ENCODE results near the gene ADGRB3.

The ADGRB3 gene

GRCh38 chr6:68634726-68635411 lies at the start of gene ADGRB3:
Gene ADGRB3 (plus strand): TSS chr6:68635282. CDS start chr6:68638676, 3,394 bp downstream.
- peak; percentile 22 to 41 for DNase-seq

- no peak for DNase-seq
Observed at GRCh38 chr6:68593558-68593957, 41.5 kb upstream of the ADGRB3 start.

- DNase-seq: no peak
Observed at GRCh38 chr6:68597642-68598041, 37.4 kb upstream of the ADGRB3 start.

- DNase-seq: no peak
Observed at GRCh38 chr6:68615938-68616337, 19.1 kb upstream of the ADGRB3 start.

- no peak for DNase-seq
Observed at GRCh38 chr6:68625998-68626397, 9.1 kb upstream of the ADGRB3 start.

GRCh38 chr6:68628161-68628560 lies 6.9 kb upstream of the ADGRB3 start:
- DNase-seq: no peak

GRCh38 chr6:68632734-68633133 lies 2.3 kb upstream of the ADGRB3 start:
- DNase-seq: no peak

GRCh38 chr6:68633281-68633971 lies 1.7 kb upstream of the ADGRB3 start:
- DNase-seq: no peak

- no peak for DNase-seq
Observed at GRCh38 chr6:68633972-68634725, 933 bp upstream of the ADGRB3 start.

GRCh38 chr6:68635412-68635705 lies 277 bp downstream of the ADGRB3 start:
- no peak for DNase-seq

GRCh38 chr6:68635706-68636513 lies 828 bp downstream of the ADGRB3 start:
- no peak for DNase-seq

GRCh38 chr6:68636666-68637065 lies 1.6 kb downstream of the ADGRB3 start:
- no peak for DNase-seq

- DNase-seq: no peak
Observed at GRCh38 chr6:68637071-68637470, 2.0 kb downstream of the ADGRB3 start.

GRCh38 chr6:68637782-68638181 lies 2.7 kb downstream of the ADGRB3 start:
- DNase-seq: no peak

- peak in 1 of 2 donors; percentile 16 for DNase-seq
Observed at GRCh38 chr6:68638230-68638900, 3.3 kb downstream of the ADGRB3 start.

GRCh38 chr6:68639211-68639610 lies 4.1 kb downstream of the ADGRB3 start:
- DNase-seq: no peak

GRCh38 chr6:68639826-68640490 lies 4.9 kb downstream of the ADGRB3 start:
- no peak for DNase-seq

GRCh38 chr6:68640491-68640835 lies 5.4 kb downstream of the ADGRB3 start:
- no peak for DNase-seq

- no peak for DNase-seq
Observed at GRCh38 chr6:68641172-68641571, 6.1 kb downstream of the ADGRB3 start.

GRCh38 chr6:68642081-68642480 lies 7.0 kb downstream of the ADGRB3 start:
- DNase-seq: no peak

- DNase-seq: no peak
Observed at GRCh38 chr6:68642977-68643376, 7.9 kb downstream of the ADGRB3 start.

GRCh38 chr6:68649669-68650068 lies 14.6 kb downstream of the ADGRB3 start:
- DNase-seq: no peak

All from CD4-positive, alpha-beta T cell treated with Interferon alpha-2 for 1 hour (primary cell).